ENCODE data around the gene AMZ2. TPM values are rescaled to one million over a fixed set of nuclear protein-coding genes. Genes with fewer than 3 reads are reported as not detected.
A peak's percentile ranks its signal among the peaks of the same experiment; 100 is the strongest.
"Not testable (repeated sequence)": the region's sequence is repeated elsewhere in the genome, so short reads cannot be mapped to it uniquely, and the experiment has no call there.

Gene AMZ2
- polyA plus RNA-seq, 1 of the 3 experiments (the other 2 are of a cell fraction): 95.9 TPM

- Histone ChIP-seq H4K20me1 (ENCODE audit: insufficient read depth) (no peaks in the 10 kb centered on the region), H3F3A (replicated peaks; ENCODE audit: insufficient read depth) (peaks cover 14% of the 10 kb centered on the region), H3K4me3 (ENCODE audit: low read depth in 2 of 2, low read length in 1 of 2) (peak overlapping the region; percentile 78 to 84), H3K9ac (peak overlapping the region; percentile 76), H3K9me2 (no peaks in the 10 kb centered on the region), H3K27ac (ENCODE audit: low read depth in 2 of 2, low read length in 1 of 2) (peak overlapping the region; percentile 56 to 85; a peak in 3 of 4 replicates), H3K36me3 (replicated peaks in 1 of 2; ENCODE audit: control insufficient read depth in 1 of 2, insufficient read depth in 2 of 2, low read length in 1 of 2) (peaks cover 0 to 7% of the 10 kb centered on the region in 2 experiments), H3K79me2 (ENCODE audit: insufficient read depth) (peaks cover 3% of the 10 kb centered on the region; the same call in 1 of the 2 replicates), H3K27me3 (ENCODE audit: insufficient read depth) (peaks cover 6% of the 10 kb centered on the region; the same call in 1 of the 2 replicates), H3K9me3 (no peaks in the 10 kb centered on the region), H2AFZ (ENCODE audit: low read depth) (peak overlapping the region; percentile 98), H3K4me1 (ENCODE audit: control insufficient read depth in 1 of 2, insufficient read depth in 2 of 2, low read depth in 1 of 2, low read length in 1 of 2) (peaks cover 0 to 8% of the 10 kb centered on the region in 2 experiments; a peak in 2 of 4 replicates), H3K4me2 (peak overlapping the region; percentile 78)
- ChIA-PET POLR2A (interaction anchor here (0.6 to 1.9 kb wide), 3 partner anchors 42 to 252 kb away, joined by 3 to 12 read pairs (median 3); partner anchors contain the start of genes AMZ2 and WIPI1), CTCF (interaction anchor here (0.6 to 12.7 kb wide), 17 partner anchors 8 to 260 kb away, joined by 3 to 194 read pairs (median 4); partner anchors contain the start of gene AMZ2)
- no peak for TF ChIP-seq PBX3 (IDR thresholded peaks at IDR 0.05)
- TF ChIP-seq FOSL2 (IDR thresholded peaks at IDR 0.05; ENCODE audit: borderline replicate concordance, low read depth): no peak
- TF ChIP-seq MAX (IDR thresholded peaks at IDR 0.05; ENCODE audit: low read depth): peak; percentile 40; the same call in 1 of the 2 replicates
- peak; percentile 89 for DNase-seq
- WGBS (ENCODE audit: low lambda C conversion rate): 2% methylated on average over 41 of the region's 50 CpGs
Observed at GRCh38 chr17:68205808-68206720, 41.8 kb upstream of the AMZ2 start.

GRCh38 chr17:68207651-68208253 is 40.1 kb upstream of the AMZ2 start:
- Histone ChIP-seq H3K9me3 (no peaks in the 10 kb centered on the region), H3K79me2 (ENCODE audit: insufficient read depth) (peaks cover 3% of the 10 kb centered on the region; the same call in 1 of the 2 replicates), H3K27me3 (ENCODE audit: insufficient read depth) (no peaks in the 10 kb centered on the region), H3F3A (replicated peaks; ENCODE audit: insufficient read depth) (peaks cover 14% of the 10 kb centered on the region), H3K4me3 (ENCODE audit: low read depth in 2 of 2, low read length in 1 of 2) (no peak overlapping the region), H3K36me3 (replicated peaks in 1 of 2; ENCODE audit: control insufficient read depth in 1 of 2, insufficient read depth in 2 of 2, low read length in 1 of 2) (peaks cover 0 to 7% of the 10 kb centered on the region in 2 experiments), H3K4me1 (ENCODE audit: control insufficient read depth in 1 of 2, insufficient read depth in 2 of 2, low read depth in 1 of 2, low read length in 1 of 2) (peaks cover 0 to 5% of the 10 kb centered on the region in 2 experiments; a peak in 2 of 4 replicates), H3K9ac (no peak overlapping the region), H3K9me2 (no peaks in the 10 kb centered on the region), H4K20me1 (ENCODE audit: insufficient read depth) (no peaks in the 10 kb centered on the region), H2AFZ (ENCODE audit: low read depth) (no peak overlapping the region), H3K4me2 (no peak overlapping the region), H3K27ac (ENCODE audit: low read depth in 2 of 2, low read length in 1 of 2) (no peak overlapping the region)
- ChIA-PET POLR2A (interaction anchor here (0.6 kb wide), 1 partner anchor 35 kb away, joined by 5 read pairs; no protein-coding TSS in a partner anchor), CTCF (interaction anchor here (1.5 kb wide), 1 partner anchor 258 kb away, joined by 3 read pairs; no protein-coding TSS in a partner anchor)
- no peak for DNase-seq
- WGBS (ENCODE audit: low lambda C conversion rate): 96% methylated on average over 32 of the region's 37 CpGs
- TF ChIP-seq FOXM1 (IDR thresholded peaks at IDR 0.05; ENCODE audit: low read depth): no peak
- no peak for TF ChIP-seq POLR2AphosphoS5 (IDR thresholded peaks at IDR 0.05; ENCODE audit: low read depth, low read length)
- no peak for TF ChIP-seq PBX3 (IDR thresholded peaks at IDR 0.05)
- TF ChIP-seq TAF1 (IDR thresholded peaks at IDR 0.05; ENCODE audit: borderline replicate concordance, low read depth, low read length): no peak
- no peak for TF ChIP-seq SMC3 (IDR thresholded peaks at IDR 0.05; ENCODE audit: low read depth, low read length)
- no peak for TF ChIP-seq ZBTB33 (IDR thresholded peaks at IDR 0.05; ENCODE audit: borderline replicate concordance, low read depth)
- TF ChIP-seq MXI1 (IDR thresholded peaks at IDR 0.05; ENCODE audit: low read depth, low read length): no peak
- no peak for TF ChIP-seq EP300 (IDR thresholded peaks at IDR 0.05; ENCODE audit: borderline replicate concordance in 1 of 2, low read depth in 1 of 2, low read length in 1 of 2)
- no peak for TF ChIP-seq TEAD4 (IDR thresholded peaks at IDR 0.05; ENCODE audit: borderline replicate concordance, insufficient read depth)
- TF ChIP-seq RCOR1 (IDR thresholded peaks at IDR 0.05; ENCODE audit: low read length): no peak

GRCh38 chr17:68208651-68209050 is 39.2 kb upstream of the AMZ2 start:
- DNase-seq; H3K4me3 ChIP-seq (ENCODE audit: low read depth in 2 of 2, low read length in 1 of 2); H3K9me2 ChIP-seq; H3K4me1 ChIP-seq (ENCODE audit: control insufficient read depth in 1 of 2, insufficient read depth in 2 of 2, low read depth in 1 of 2, low read length in 1 of 2); H3K36me3 ChIP-seq (replicated peaks in 1 of 2; ENCODE audit: control insufficient read depth in 1 of 2, insufficient read depth in 2 of 2, low read length in 1 of 2); H4K20me1 ChIP-seq (ENCODE audit: insufficient read depth); H3K79me2 ChIP-seq (ENCODE audit: insufficient read depth); H3K4me2 ChIP-seq; H3K9ac ChIP-seq; H2AFZ ChIP-seq (ENCODE audit: low read depth); H3K27me3 ChIP-seq (ENCODE audit: insufficient read depth); H3F3A ChIP-seq (replicated peaks; ENCODE audit: insufficient read depth); H3K27ac ChIP-seq (ENCODE audit: low read depth in 2 of 2, low read length in 1 of 2); H3K9me3 ChIP-seq: not testable (repeated sequence)
- WGBS (ENCODE audit: low lambda C conversion rate): 96% methylated on average over 19 of the region's 19 CpGs
- ChIA-PET POLR2A (interaction anchor here (0.6 kb wide), 1 partner anchor 34 kb away, joined by 5 read pairs; no protein-coding TSS in a partner anchor), CTCF (interaction anchor here (1.5 kb wide), 1 partner anchor 257 kb away, joined by 3 read pairs; no protein-coding TSS in a partner anchor)

All from SK-N-SH (cell line).